ENCODE data around the gene CKM.

Gene CKM

GRCh38 chr19:45322744-45323281, at the start of gene CKM:
CKM (minus strand) TSS chr19:45322875; CDS start chr19:45319713, 3,162 bp downstream.
- in situ Hi-C loops (cut with HindIII; ENCODE audit: low sequenced_read_pairs) = no loop called here

GRCh38 chr19:45370410-45371204, 47.9 kb upstream of the CKM start, which contains the start of gene ERCC2:
ERCC2 (minus strand) TSS chr19:45370573; CDS start chr19:45370540, 33 bp downstream.
- in situ Hi-C loops (cut with HindIII; ENCODE audit: low sequenced_read_pairs) = no loop called here

DNA sequence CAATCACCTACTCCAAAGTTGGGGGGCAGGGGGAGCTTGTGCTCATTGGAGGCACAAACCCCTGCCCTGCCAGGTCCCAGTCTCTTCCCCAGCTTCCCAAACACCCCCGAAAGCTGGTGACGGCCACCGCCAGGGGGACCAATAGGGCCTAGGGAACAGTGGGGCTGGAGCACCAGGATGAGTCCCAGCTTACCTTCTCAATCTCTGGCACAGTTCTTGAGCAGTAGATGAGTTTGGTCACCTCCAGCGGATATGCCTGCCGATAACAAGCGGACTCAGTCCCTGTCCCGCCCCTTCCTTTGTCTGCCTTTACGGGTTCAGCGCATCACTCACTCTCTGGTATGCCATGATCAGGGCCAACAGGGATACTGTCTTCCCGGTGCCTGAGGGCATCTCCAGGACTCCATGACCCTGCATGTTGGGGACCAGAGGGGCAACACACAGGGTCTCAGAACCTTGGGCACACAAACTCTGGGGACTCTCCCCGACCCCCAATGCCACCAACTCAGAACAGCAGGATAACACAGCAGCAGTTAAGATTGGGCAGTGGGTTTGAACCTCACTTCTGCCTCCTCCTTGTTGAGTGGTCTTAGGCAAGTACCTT, 46.2 kb upstream of the CKM start:
- in situ Hi-C loops (cut with HindIII; ENCODE audit: low sequenced_read_pairs) = no loop called here

DNA sequence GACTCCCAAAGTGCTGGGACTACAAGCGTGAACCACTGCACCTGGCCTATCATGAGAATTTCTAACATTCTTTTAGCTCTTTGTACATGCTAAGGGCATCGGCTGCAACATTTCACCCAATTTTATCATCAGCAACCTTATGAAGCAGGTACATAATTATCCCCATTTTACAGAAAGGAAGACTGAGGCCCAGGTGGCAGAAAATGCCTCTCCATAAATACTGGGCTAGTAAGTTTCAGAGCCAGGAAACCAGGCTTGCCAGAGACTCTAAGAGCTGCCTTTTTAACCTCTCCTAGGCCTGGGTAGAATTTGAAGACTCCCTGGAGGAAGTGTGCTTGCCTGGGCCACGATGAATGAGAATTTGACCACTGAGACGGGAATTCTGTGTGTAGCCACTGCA, 45.5 kb upstream of the CKM start:
- in situ Hi-C loops (cut with HindIII; ENCODE audit: low sequenced_read_pairs) = no loop called here

DNA sequence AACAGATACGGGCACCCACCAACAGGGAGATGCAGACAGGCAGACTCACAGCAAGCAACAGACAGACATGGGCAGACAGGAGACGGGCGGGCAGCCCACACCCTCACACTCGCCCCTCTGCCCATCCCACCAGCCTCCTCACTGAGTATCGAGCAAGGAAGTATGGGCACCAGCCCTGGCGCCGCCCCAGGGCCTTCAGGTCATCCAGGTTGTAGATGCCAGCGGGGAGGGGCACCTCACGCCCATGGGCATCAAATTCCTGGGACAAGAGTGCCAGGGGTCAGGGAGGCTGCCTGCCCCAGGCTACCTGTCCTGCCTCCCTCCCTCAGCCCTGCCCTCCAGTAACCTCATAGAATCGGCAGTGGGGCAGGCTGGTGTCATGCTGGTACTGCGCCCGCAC, 42.0 kb upstream of the CKM start:
- in situ Hi-C loops (cut with HindIII; ENCODE audit: low sequenced_read_pairs) = no loop called here

GRCh38 chr19:45363861-45364459, 41.3 kb upstream of the CKM start:
- in situ Hi-C loops (cut with HindIII; ENCODE audit: low sequenced_read_pairs) = no loop called here

DNA sequence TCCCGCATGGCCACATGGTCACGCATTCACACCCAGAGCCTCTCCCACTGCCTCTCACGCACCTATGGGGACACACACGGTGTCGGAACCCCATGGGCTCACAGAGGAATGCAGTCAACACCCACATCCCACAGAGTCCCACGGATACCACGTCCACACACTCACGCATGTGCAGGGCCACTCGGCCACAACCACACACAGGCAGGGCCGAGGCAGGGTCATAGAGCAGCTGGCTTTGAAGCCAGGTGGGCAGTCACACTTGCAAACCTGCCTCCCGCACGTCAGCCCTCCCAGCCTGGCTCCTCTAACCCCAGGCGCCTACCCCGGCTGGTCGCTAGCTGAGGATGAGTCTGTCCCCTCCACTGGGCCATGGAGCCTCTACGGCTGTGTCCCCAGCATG, 39.6 kb upstream of the CKM start:
- in situ Hi-C loops (cut with HindIII; ENCODE audit: low sequenced_read_pairs) = no loop called here

DNA sequence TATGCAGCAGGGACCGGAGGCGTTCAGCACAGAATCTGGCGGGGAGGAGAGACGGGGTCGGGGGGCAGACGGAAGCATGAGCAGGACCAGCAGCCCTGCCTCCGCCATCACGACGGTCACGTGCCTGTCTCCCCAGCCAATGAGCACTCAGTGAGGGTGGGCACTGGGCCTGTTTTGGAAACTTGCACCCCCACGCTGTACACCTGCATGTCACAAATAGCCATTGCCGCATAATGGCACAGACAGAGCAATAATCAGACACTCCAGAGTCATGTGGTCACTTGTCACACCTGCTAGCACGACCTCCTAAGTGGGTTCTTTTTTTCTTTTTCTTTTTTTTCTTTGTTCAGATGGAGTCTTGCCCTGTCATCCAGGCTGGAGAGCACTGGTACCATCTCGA, 38.9 kb upstream of the CKM start:
- in situ Hi-C loops (cut with HindIII; ENCODE audit: low sequenced_read_pairs) = no loop called here

DNA sequence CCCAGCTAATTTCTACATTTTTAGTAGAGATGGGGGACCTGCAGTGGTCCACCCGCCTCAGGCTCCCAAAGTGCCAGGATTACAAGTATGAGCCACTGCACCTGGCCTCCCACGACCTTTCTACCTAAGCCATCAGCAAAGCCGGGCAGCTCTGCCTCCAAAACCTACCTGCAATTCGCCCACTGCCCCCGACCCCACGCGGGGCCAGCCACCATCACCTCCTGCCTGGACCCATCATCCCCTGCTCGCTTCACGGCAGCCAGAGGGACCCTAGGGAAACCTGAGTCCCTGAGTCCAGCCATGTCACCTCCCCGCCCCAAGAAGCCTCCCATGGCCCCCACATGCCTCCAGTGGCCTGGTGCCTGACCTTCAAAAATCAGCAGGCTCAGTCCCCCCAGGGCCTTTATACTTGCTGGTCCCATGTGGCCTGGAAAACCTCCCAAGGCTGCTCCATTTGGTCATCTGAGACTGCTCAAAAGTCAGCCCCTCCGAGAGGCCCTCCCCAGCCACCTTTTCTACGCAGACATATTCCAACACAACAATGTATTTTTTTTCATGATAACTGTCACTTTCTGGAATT, 35.6 kb upstream of the CKM start:
- in situ Hi-C loops (cut with HindIII; ENCODE audit: low sequenced_read_pairs) = no loop called here

GRCh38 chr19:45357445-45357783, 34.7 kb upstream of the CKM start:
- in situ Hi-C loops (cut with HindIII; ENCODE audit: low sequenced_read_pairs) = no loop called here

- in situ Hi-C loops (cut with HindIII; ENCODE audit: low sequenced_read_pairs) = no loop called here
Observed at GRCh38 chr19:45356760-45357444, 34.2 kb upstream of the CKM start.

DNA sequence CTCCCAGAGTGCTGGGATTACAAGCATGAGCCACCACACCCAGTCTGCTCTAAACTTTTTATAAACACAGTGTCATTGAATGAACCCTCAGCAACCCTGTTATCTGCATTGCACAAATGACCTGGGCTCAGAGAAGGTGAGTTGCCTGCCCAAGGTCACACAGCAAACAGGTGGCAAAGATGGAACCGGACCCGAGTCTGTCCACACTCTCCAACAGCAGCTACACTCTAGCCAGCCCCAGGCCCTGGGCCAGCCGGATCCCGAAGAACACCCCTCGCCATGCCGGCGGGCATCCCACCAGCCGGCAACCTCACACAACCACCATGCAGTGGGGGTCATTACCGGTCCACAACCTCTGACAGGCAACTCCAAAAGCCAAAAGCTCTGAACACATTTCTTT, 33.2 kb upstream of the CKM start:
- in situ Hi-C loops (cut with HindIII; ENCODE audit: low sequenced_read_pairs) = no loop called here

DNA sequence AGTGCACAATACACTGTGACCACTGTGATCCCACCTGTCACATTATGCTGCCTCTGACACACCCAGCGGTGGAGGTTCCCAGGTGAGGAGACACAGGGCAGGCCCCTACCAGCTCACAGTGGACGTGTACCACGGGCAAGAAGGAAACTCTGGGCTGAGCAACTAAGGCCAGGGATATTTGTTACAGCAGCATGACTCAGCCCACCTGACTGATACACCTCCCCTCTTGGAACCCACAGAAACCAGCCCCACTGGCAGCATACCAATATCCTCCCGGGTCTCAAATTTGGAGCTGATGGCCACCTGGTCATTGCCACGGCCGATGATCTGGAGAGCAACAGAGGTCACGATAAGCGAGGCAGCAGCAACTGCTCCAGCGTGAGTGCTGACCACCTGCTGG, 32.7 kb upstream of the CKM start:
- in situ Hi-C loops (cut with HindIII; ENCODE audit: low sequenced_read_pairs) = no loop called here

DNA sequence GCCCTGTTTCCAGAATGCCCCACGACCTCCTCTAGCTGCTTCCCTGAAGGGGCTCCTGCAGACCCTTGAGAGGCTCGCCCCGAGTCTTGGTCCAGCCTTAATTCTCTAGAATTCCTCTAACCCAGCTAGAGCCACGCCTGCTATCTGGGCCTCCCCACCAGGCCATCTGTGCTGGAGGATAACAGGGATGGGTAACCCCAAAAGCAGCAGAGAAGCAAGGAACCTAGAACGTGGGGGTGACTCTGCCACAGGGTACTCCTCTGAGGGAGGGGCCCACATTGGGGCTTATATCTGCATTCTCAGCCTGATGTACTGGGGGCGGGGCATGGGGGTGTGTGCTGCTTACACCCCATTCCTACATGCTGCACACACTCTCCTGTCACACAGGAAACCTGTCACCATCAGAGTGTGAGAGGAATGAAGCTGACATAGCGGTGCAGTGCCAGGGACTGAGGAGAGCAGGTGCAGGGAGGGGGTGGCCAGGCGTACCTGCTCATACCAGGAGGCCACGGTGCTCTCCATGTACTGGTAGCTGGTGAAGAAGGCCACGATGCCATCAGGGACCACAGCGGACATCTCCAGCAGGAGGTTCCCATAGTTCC, 31.7 kb upstream of the CKM start:
- in situ Hi-C loops (cut with HindIII; ENCODE audit: low sequenced_read_pairs) = no loop called here

DNA sequence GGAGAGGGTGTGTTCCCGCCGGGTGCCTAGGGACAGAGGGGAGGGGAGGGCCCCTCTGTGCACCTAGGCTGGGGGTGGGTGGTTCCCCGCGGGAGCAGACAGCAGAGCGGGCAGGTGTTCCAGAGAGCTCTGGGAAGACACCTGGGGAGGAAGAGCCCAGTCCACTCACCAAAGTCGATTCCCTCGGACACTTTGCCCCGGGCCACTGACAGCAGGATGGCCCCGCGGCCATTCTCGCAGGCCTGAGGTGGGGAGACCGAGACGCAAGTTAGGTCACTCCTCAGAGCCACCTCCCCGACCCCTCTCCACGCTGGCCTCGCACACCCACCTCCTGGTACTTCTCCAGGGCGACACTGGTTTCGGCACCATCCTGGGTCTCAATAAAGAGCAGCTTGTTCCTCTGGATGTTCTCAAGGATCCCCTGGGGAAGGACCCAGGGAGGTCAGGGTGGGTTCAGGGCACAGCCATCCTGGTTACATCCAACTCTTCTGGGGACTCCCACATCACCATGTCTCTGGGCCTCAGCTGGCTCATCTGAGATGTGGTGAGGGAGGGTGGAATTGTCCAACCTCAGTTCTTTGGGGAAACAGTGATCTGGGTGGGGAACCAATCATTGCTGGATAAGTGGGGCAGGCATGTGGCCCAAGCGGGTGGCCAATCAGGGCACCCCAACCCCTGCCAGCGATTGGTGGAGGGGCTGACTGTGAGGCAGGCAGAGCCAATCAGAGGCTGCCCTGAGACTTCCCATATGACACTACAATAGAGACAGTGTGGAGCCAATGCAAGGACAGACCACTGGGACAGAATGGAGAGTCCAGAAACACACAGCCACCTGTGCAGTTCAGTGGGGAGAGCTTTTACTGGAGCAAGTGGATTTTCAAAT, 30.5 kb upstream of the CKM start:
- in situ Hi-C loops (cut with HindIII; ENCODE audit: low sequenced_read_pairs) = no loop called here

DNA sequence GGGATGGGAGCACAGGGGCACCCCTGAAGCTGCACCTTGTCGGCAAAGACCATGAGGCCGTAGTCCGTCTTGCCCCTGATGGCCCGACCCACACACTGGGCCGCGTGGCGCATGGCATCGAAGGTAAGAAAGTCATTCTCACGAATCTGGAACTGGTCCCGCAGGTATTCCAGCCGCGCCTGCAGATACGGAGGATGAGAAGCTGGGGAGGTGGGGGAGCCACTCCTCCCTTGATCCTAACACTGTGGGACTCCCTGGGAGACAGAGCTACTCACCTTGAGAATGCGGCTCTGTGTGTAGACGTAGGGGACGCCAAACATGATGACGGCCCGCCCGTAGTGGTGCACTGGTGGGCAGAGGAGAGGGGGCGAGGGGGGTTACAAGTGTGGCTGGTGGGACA, 29.8 kb upstream of the CKM start:
- in situ Hi-C loops (cut with HindIII; ENCODE audit: low sequenced_read_pairs) = no loop called here

DNA sequence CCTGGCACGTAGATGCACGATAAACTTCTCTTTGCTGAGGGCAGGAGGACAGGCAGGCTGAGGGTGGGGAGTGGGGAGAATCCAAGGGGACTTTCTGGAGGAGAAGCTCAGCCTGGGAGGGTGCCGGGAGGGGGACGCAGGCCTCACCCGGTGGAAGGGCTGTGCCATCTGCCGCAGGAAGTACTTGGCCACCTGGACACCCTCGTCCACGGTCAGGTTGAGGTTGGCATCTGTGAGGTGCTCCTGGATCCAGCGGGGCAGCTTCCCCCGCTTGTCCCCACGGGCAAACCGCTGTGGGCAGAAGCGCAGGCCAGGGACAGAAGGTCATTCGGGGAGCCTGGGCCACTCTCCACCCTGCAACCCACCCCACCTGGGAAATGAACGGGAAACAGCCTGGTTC, 29.4 kb upstream of the CKM start:
- in situ Hi-C loops (cut with HindIII; ENCODE audit: low sequenced_read_pairs) = no loop called here

DNA sequence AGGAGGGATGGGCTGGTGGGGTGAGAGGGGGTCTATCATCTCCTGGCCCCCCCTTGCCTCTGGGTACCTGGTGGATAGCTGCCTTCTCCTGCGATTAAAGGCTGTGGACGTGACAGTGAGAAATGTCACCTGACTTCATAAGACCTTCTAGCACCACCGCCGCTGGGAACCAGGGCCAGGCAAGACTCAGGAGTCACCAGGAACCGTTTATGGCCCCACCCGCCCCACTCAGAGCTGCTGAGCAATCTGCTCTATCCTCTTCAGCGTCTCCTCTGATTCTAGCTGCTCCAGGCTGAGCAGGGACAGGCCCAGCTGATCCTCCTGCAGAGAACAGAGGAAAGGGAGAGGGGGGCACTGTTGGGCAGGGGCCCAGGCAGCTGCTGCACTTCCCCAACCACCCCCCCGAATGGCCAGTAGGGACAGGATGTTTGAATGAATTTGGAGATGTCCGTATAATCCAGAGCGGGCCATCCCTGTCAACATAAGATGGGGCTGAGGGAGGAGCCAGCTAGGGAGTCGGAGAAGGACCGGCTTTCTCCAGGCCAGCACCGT, 28.8 kb upstream of the CKM start:
- in situ Hi-C loops (cut with HindIII; ENCODE audit: low sequenced_read_pairs) = no loop called here

DNA sequence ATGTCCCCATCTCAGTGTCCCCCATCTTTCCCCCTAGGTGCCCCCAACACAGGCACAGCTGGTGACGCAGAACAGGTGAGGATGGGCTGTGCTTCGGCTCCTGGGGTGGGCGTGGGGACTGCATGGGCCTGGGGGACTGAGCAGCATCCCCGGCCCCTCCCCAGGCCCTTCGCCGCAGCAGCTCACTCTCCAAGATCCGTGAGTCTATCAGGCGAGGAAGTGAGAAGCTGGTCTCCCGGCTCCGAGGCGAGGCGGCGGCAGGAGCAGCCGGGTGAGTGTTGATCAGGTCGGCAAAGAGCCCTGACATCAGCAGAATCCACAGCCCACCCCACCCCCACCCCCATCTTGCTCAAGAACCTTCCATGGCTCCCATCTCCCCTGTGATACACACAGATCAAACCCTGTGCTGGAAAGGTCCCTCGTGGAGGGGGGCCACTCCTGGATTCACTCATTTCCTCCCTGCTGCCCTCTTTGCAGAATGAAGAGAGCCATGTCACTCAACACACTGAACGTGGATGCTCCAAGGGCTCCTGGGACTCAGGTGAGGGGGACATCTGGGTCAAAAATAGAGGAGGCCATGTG, 27.9 kb upstream of the CKM start:
- in situ Hi-C loops (cut with HindIII; ENCODE audit: low sequenced_read_pairs) = no loop called here

All from endothelial cell of hepatic sinusoid (primary cell).